AG09319 (cell line): Measurements from ENCODE around the gene NFE2L1.

ENCODE experiments used
- DNase-seq: peaks from one replicate; pipeline ENCODE4 v3.0.0-alpha.2; 2010; ENCODE audit warnings: low read depth; ENCODE audit errors: extremely low read depth
- TF ChIP-seq, protein P1 (sequence below): IDR thresholded peaks from 2 replicates; pipeline ENCODE4 v1.5.1; 2011; ENCODE audit warnings: low read depth, mild to moderate bottlenecking, inconsistent platforms, low read length, moderate library complexity

NFE2L1 gene

DNA sequence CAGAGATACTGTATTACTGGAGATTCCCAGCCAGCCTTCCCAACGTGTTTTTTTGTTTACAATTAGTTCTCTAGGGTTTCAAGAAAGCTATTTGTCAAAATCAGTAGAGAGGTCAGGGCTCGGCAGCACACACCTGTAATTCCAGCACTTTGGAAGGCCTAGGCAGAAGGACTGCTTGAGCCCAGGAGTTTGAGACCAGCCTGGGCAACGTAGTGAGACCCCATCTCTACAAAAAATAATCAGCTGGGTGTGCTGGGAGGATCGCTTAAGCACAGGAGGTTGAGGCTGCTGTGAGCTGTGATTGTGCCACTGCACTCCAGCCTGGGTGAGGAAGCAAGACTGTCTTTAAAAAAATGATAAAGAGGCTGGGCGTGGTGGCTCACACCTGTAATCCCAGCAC is 33.7 kb downstream of the NFE2L1 start:
- no peak for DNase-seq
- TF ChIP-seq, protein P1, sequence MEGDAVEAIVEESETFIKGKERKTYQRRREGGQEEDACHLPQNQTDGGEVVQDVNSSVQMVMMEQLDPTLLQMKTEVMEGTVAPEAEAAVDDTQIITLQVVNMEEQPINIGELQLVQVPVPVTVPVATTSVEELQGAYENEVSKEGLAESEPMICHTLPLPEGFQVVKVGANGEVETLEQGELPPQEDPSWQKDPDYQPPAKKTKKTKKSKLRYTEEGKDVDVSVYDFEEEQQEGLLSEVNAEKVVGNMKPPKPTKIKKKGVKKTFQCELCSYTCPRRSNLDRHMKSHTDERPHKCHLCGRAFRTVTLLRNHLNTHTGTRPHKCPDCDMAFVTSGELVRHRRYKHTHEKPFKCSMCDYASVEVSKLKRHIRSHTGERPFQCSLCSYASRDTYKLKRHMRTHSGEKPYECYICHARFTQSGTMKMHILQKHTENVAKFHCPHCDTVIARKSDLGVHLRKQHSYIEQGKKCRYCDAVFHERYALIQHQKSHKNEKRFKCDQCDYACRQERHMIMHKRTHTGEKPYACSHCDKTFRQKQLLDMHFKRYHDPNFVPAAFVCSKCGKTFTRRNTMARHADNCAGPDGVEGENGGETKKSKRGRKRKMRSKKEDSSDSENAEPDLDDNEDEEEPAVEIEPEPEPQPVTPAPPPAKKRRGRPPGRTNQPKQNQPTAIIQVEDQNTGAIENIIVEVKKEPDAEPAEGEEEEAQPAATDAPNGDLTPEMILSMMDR = no peak

DNA sequence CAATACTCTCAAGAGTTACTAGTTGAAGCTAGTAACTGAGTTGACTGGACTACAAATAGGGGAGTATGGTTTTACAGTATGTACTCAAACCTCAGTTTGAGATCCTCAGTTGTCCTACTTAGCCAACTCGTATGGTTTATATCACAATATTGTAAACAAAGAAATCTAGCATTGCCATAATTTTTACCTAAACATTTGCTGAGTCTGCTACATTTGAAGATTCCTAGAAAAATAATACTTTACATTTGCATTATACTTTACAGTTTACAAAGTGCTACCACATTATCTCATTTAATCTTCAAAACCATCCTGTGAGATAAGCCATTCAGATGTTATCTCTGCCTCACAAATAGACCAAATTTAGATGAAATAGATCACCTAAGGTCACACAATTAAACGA is 36.8 kb downstream of the NFE2L1 start:
- TF ChIP-seq, protein P1 = no peak
- DNase-seq = no peak

DNA sequence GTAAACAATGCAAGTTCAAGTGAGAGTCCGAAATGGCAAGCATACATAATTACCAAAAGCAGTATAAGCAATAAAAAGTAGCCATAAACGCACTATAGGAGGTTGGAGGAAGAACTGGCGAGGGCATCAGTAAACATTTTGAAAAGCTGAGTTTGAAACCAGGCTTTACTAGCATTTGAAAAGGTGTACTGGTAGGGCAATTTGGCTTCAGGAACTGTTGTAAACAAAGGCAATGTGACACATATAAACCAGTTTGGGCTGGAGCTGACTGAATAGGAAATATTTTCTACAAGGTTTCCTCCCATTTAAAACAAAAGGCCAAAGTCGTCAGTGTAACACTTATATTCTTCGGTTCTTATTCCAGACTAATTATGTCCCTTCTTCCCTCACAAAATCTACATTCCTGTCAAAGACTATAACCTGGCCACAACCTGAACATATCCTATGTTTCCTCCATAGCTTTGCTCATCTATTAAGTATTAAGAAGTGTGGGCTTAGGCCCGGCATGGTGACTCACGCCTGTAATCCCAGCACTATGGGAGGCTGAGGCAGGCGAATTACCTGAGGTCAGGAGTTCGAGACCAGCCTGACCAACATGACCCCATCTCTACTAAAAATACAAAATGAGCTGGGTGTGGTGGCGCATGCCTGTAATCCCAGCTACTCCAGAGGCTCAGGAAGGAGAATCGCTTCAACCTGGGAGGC is 45.3 kb downstream of the NFE2L1 start:
- TF ChIP-seq, protein P1 = no peak
- DNase-seq = no peak

DNA sequence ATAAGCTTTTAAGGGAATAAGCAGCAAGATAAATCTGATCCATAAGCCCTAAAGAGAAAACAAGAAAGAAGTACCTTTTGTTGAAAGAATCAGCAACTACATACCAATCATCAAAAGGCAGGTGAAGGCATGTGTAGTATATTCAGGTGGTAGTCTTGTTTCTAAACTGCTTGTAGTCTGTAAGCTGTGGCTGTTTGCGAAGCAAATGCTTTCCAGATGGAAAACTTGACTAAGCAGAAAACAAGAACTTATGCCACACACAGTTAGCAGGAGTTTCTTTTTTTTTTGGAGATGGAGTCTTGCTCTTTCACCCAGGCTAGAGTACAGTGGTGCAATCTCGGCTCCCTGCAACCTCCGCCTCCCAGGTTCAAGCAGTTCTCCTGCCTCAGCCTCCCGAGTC is 47.5 kb downstream of the NFE2L1 start:
- TF ChIP-seq, protein P1 = no peak
- no peak for DNase-seq

DNA sequence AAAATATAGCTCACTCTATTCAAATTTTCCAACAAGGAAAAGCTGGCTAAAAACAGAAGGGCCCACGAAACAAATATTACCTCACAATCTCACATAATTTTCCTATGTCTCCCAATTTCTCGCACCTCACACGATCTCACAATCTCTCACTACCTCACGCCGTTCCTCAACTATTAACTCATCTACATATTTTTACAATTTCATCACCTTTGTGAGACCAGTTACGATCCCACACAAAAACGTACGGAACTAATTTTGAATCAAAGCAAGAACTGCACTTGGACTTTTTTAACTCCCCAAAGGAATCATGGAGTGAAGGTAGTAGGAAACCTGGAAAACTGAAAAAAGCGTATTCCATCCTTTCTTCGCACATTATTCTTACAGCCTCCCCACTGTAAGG is 52.0 kb downstream of the NFE2L1 start:
- TF ChIP-seq, protein P1 = no peak
- DNase-seq = no peak

DNA sequence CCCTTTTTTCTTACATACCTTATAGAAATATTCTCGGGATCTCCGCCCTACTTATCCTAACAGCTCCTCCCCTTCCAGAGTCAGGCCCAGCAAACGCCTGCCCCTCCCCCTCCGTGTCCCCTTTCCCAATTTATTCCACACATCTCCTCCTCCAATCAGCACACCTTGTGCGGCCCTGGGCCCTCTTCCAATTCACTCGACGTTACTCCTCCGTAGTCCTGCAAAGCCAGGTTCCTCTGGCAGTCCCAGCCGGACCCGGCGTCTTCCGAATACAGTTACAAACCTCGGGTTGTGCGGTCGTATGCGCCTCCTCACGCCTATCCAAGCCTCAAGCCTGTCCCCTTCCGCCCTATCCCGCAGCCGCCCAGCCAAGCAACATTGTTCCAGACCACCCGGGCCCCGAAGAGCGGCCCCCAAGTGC is 52.4 kb downstream of the NFE2L1 start:
- no peak for DNase-seq
- TF ChIP-seq, protein P1 = no peak

DNA sequence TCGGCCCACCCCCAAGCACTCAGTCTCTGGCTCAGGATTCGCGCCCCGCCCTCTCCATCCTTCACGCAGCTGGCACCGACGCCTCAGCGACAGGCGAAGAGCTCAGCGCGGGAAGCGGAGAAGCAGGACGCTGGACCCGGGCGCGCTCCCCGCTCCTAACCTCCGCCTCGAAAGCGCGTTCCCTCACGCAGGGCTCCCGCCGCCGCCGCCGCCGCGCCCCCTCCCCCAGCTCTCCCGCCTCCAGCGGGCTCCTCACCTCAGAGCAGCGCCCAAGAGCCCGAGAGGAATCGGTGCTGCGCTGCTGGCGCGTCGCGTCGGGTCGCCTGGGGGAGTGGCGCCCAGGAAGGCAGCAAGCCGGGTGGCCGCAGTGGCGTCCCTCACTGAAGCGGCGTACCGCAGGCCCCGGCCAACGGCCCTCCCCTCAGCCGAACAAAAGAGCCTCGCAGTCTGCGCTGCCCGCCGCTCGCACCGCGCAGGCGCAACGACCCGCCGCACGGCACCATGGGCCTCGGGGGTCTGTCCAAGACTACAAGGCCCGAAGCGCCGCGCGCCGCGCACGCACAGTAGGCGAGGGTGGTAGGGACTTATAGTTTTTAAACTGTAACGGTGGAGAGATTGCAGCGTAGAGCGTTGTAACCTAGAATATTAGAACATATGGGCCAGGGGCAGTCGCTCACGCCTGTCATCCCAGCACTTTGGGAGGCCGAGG is 53.0 kb downstream of the NFE2L1 start, which contains the start of gene CBX1:
Gene CBX1, minus strand, starts transcription at position 467 of the 709 bp plus-strand sequence. CDS start 24,474 bp downstream, outside the sequence.
- TF ChIP-seq, protein P1 = no peak
- DNase-seq = peak; percentile 82
